ENCODE data around the gene MBD3.
"Not testable (repeated sequence)": the region's sequence is repeated elsewhere in the genome, so short reads cannot be mapped to it uniquely, and the experiment has no call there.

MBD3 gene

GRCh38 chr19:1592755-1593500 is at the start of gene MBD3:
TSS of gene MBD3 (minus strand) at chr19:1592865. CDS start at chr19:1592631, 234 bp downstream.
- no peak for TF ChIP-seq CTCF (IDR thresholded peaks at IDR 0.05)
- H3K27ac ChIP-seq = peak within 1 kb of the TSS; percentile 99

- H3K27ac ChIP-seq = not testable (repeated sequence)
Observed at GRCh38 chr19:1640893-1641448, 48.3 kb upstream of the MBD3 start.

GRCh38 chr19:1636325-1637236 is 43.9 kb upstream of the MBD3 start:
- no peak overlapping the region for H3K27ac ChIP-seq
- no peak for TF ChIP-seq ZFX (IDR thresholded peaks at IDR 0.05; ENCODE audit: borderline replicate concordance)

- TF ChIP-seq CTCF (IDR thresholded peaks at IDR 0.05) = no peak
- TF ChIP-seq ZFX (IDR thresholded peaks at IDR 0.05; ENCODE audit: borderline replicate concordance) = no peak
- H3K27ac ChIP-seq = no peak overlapping the region
Observed at GRCh38 chr19:1634938-1635243, 42.2 kb upstream of the MBD3 start.

- H3K27ac ChIP-seq = no peak overlapping the region
- TF ChIP-seq ZFX (IDR thresholded peaks at IDR 0.05; ENCODE audit: borderline replicate concordance) = no peak
- no peak for TF ChIP-seq CTCF (IDR thresholded peaks at IDR 0.05)
Observed at GRCh38 chr19:1634242-1634937, 41.7 kb upstream of the MBD3 start.

- H3K27ac ChIP-seq = no peak overlapping the region
- TF ChIP-seq ZFX (IDR thresholded peaks at IDR 0.05; ENCODE audit: borderline replicate concordance) (no peak), CTCF (IDR thresholded peaks at IDR 0.05) (no peak)
Observed at GRCh38 chr19:1633269-1633826, 40.7 kb upstream of the MBD3 start.

- TF ChIP-seq CTCF (IDR thresholded peaks at IDR 0.05) (no peak), ZFX (IDR thresholded peaks at IDR 0.05; ENCODE audit: borderline replicate concordance) (no peak)
- H3K27ac ChIP-seq = no peak overlapping the region
Observed at GRCh38 chr19:1632462-1633268, 40.0 kb upstream of the MBD3 start.
